ENCODE measurements around the gene NUDT12. TPM values are rescaled to one million over a fixed set of nuclear protein-coding genes. Genes with fewer than 3 reads are reported as not detected.

The NUDT12 gene
- total and polyA plus RNA-seq, 2 of the 13 experiments (the other 11 are each of a cell fraction or from before 2014, with no cell fraction given) = 2.3 to 5.4 TPM

- no peaks in the 10 kb centered on the region; a peak in 1 of 5 replicates for H3K27me3 ChIP-seq (ENCODE audit: control insufficient read depth in 1 of 2, insufficient read depth in 2 of 2, low read length in 2 of 2)
- H3K36me3 ChIP-seq (replicated peaks in 1 of 2; ENCODE audit: control insufficient read depth in 1 of 2, insufficient read depth in 2 of 2, low read length in 2 of 2) = no peaks in the 10 kb centered on the region
- ChIA-PET POLR2A (no interaction called here), CTCF (ENCODE audit: low intra/inter-chr PET ratio, low total read pairs) (no interaction called here)
- DNase-seq (ENCODE audit: low spot score) (no peak), ATAC-seq (no peak), FAIRE-seq (no peak)
- no TSS peak for BruUV-seq (replicated peaks)
- WGBS (ENCODE audit: low lambda C conversion rate) = 78% methylated on average over 3 of the region's 3 CpGs
- intact Hi-C loops (cut with micrococcal nuclease; ENCODE audit: unreplicated experiment) = no loop called here
- H4K20me1 ChIP-seq (ENCODE audit: insufficient read depth, low read length) = no peaks in the 10 kb centered on the region
- H3K27ac ChIP-seq (ENCODE audit: extremely low read length, insufficient read depth, low read length) = no peak overlapping the region
- no peak overlapping the region for H3K4me3 ChIP-seq (replicated peaks in 1 of 3; ENCODE audit: insufficient read depth in 1 of 3, low read depth in 2 of 3, low read length in 3 of 3)
- no peak overlapping the region for H2AFZ ChIP-seq (ENCODE audit: low read length)
- TF ChIP-seq SETDB1 (CRISPR knock-in tag; IDR thresholded peaks at IDR 0.05; ENCODE audit: borderline replicate concordance) = no peak
- no peak for TF ChIP-seq HDAC1 (CRISPR knock-in tag; IDR thresholded peaks at IDR 0.05)
- in situ Hi-C loops (cut with HindIII; ENCODE audit: extremely low pct_ligation_motif_present, low pct_unique_long_range_greater_than_20kb) = no loop called here
- H3K79me2 ChIP-seq (ENCODE audit: insufficient read depth, low read length) = no peaks in the 10 kb centered on the region
- H3K9ac ChIP-seq (ENCODE audit: insufficient read depth, low read depth, low read length) = no peak overlapping the region
- no peak overlapping the region for H3K4me2 ChIP-seq (ENCODE audit: low read depth, low read length)
- H3K4me1 ChIP-seq (ENCODE audit: insufficient read depth, low read length) = no peaks in the 10 kb centered on the region; the same call in 1 of the 2 replicates
- H3K9me3 ChIP-seq (ENCODE audit: low read length) = no peaks in the 10 kb centered on the region
Observed at GRCh38 chr5:103560826-103561225, 1.8 kb downstream of the NUDT12 start.

- Histone ChIP-seq H3K4me2 (ENCODE audit: low read depth, low read length) (no peak overlapping the region), H2AFZ (ENCODE audit: low read length) (no peak overlapping the region), H3K27me3 (ENCODE audit: control insufficient read depth in 1 of 2, insufficient read depth in 2 of 2, low read length in 2 of 2) (no peaks in the 10 kb centered on the region), H3K36me3 (replicated peaks in 1 of 2; ENCODE audit: control insufficient read depth in 1 of 2, insufficient read depth in 2 of 2, low read length in 2 of 2) (no peaks in the 10 kb centered on the region), H3K4me1 (ENCODE audit: insufficient read depth, low read length) (no peaks in the 10 kb centered on the region), H3K27ac (ENCODE audit: extremely low read length, insufficient read depth, low read length) (no peak overlapping the region), H3K79me2 (ENCODE audit: insufficient read depth, low read length) (no peaks in the 10 kb centered on the region), H3K9ac (ENCODE audit: insufficient read depth, low read depth, low read length) (no peak overlapping the region), H3K9me3 (ENCODE audit: low read length) (no peaks in the 10 kb centered on the region), H4K20me1 (ENCODE audit: insufficient read depth, low read length) (no peaks in the 10 kb centered on the region), H3K4me3 (replicated peaks in 1 of 3; ENCODE audit: insufficient read depth in 1 of 3, low read depth in 2 of 3, low read length in 3 of 3) (no peak overlapping the region)
- ATAC-seq (no peak), DNase-seq (ENCODE audit: low spot score) (no peak), FAIRE-seq (no peak)
- POLR2A ChIA-PET = no interaction called here
- BruUV-seq (replicated peaks) = no TSS peak
- WGBS (ENCODE audit: low lambda C conversion rate) = 39% methylated on average over 2 of the region's 2 CpGs
- intact Hi-C loops (cut with micrococcal nuclease; ENCODE audit: unreplicated experiment) = no loop called here
- TF ChIP-seq KDM6A (CRISPR knock-in tag; IDR thresholded peaks at IDR 0.05; ENCODE audit: low read depth) (no peak), SP1 (IDR thresholded peaks at IDR 0.05) (no peak), SP1 (CRISPR knock-in tag; IDR thresholded peaks at IDR 0.05) (no peak), ZFAT (CRISPR knock-in tag; conservative IDR thresholded peaks at IDR 0.05) (no peak)
- in situ Hi-C loops (cut with HindIII; ENCODE audit: extremely low pct_ligation_motif_present, low pct_unique_long_range_greater_than_20kb) = no loop called here
- CTCF ChIA-PET (ENCODE audit: low intra/inter-chr PET ratio, low total read pairs) = no interaction called here
Observed at GRCh38 chr5:103546858-103547257, 15.7 kb downstream of the NUDT12 start.
